GM18868 (cell line): ENCODE results near the gene GPATCH8.
A peak's percentile ranks its signal among the peaks of the same experiment; 100 is the strongest.

Experiments
- ATAC-seq: cut with Tn5 transposase; IDR thresholded peaks from one replicate; pipeline ENCODE4 v1.9.1; 2021; ENCODE audit warnings: mild to moderate bottlenecking, moderate library complexity; ENCODE audit not compliant: unreplicated experiment

GPATCH8 gene

GRCh38 chr17:44359458-44360143, 143.6 kb downstream of the GPATCH8 start:
- ATAC-seq: no peak

GRCh38 chr17:44359006-44359405, 144.2 kb downstream of the GPATCH8 start:
- no peak for ATAC-seq

GRCh38 chr17:44358066-44358465, 145.1 kb downstream of the GPATCH8 start:
- ATAC-seq: no peak

DNA sequence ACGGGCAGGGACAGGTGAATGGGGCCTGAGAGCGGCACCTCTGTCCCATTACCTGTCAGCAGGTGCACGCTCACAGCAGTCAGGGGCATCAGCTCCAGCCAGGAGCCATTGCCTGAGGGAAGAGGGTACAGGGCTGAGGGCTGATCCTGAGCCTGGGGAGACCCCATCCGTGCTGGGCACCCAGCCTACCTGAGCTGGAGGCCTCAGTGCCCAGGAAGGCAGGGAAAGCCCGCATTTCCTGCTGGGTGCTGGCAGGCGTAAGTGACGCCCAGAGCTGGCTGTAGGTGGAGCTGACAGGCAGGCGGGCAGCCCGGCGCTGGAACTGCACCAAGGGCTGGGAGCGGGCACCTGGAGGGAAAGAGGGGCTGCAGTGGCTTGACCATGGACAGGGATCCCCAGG, 147.0 kb downstream of the GPATCH8 start:
- no peak for ATAC-seq

DNA sequence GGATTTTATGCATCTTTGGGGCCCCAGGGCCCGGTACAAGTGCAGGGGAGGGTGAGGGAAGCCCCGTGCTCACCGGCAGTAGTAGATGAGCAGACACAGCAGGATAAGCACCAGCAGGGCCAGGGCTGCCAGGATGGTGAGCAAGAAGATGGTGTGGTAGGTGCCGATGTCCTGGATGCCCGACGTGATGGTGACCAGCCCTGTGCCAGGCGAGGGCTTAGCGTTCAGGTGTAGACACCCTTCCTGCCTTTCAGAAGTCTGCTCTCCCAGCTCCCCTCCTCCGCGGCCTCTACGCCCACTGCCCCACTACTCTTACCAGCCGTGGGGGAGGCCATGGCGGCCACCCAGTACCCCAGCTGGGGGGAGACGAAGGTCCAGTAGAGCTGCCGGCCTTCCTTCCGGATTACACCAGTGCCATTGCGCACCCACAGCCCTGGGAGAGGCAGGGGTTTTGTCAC, 147.5 kb downstream of the GPATCH8 start:
- no peak for ATAC-seq

- ATAC-seq: no peak
Measured at GRCh38 chr17:44354582-44355561, 148.3 kb downstream of the GPATCH8 start.

DNA sequence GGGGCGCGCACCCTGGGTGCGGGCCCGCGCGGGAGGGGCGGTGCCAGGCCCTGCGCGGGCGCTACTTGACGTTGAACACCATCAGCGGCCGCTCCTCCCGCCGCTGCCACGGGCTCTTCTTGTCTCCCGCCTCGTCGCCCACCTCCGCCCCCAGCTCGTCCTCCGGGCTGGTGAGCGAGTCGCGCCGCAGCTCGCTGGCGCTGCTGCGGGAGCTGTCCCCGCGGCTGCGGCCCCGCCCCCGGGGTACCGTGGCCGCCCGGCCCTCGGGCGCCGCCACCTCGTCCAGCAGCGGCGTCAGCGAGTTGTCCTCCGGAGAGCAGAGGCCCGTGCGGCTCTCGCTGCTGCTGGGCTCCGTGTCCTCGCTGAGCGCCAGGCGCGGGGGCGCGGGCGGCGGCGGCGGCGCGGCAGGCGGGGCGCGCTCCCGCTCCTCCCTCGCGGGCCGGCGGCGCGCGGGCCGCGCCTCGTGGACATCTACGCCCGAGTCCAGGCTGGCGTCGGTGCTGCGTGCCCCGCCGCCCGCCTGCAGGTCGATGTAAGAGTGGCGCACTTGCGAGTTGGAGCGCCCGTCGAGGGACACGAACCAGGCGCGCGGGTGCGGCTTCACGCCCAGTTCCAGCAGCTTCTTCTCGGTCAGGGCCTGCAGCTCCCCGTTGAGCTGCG, 149.4 kb downstream of the GPATCH8 start:
- ATAC-seq: no peak

- ATAC-seq: no peak
Measured at GRCh38 chr17:44352828-44353671, 150.2 kb downstream of the GPATCH8 start.

DNA sequence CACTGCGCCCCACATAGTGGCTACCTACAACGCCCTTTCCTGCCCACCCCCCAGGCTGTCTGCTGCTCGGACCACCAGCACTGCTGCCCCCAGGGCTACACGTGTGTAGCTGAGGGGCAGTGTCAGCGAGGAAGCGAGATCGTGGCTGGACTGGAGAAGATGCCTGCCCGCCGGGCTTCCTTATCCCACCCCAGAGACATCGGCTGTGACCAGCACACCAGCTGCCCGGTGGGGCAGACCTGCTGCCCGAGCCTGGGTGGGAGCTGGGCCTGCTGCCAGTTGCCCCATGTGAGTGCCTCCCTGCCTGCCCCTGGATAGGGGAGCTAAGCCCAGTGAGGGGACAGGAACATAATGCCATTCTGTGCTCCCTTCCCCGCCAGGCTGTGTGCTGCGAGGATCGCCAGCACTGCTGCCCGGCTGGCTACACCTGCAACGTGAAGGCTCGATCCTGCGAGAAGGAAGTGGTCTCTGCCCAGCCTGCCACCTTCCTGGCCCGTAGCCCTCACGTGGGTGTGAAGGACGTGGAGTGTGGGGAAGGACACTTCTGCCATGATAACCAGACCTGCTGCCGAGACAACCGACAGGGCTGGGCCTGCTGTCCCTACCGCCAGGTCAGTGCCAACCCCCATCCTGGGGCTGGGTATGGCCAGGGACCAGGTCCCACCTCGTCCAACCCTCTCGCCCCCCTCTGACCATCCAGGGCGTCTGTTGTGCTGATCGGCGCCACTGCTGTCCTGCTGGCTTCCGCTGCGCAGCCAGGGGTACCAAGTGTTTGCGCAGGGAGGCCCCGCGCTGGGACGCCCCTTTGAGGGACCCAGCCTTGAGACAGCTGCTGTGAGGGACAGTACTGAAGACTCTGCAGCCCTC, 151.0 kb downstream of the GPATCH8 start:
- ATAC-seq: no peak

- no peak for ATAC-seq
Measured at GRCh38 chr17:44351464-44351863, 151.7 kb downstream of the GPATCH8 start.

DNA sequence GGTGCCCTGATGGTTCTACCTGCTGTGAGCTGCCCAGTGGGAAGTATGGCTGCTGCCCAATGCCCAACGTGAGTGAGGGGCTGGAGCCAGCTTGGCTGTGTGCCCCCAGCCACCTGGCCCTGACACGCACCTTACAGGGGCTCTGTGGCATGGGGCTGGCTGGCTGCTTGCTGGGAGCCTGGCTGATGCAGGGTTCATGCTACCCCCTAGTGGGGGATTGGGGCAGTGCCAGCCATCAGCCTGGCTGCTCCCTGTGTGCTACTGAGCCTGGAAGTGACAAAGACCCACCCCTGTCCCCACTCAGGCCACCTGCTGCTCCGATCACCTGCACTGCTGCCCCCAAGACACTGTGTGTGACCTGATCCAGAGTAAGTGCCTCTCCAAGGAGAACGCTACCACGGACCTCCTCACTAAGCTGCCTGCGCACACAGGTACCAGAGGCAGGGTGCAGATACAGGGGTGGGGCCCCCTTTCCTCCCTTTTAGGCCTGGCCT, 152.4 kb downstream of the GPATCH8 start:
- no peak for ATAC-seq

GRCh38 chr17:44349553-44350070, 153.6 kb downstream of the GPATCH8 start:
- no peak for ATAC-seq

DNA sequence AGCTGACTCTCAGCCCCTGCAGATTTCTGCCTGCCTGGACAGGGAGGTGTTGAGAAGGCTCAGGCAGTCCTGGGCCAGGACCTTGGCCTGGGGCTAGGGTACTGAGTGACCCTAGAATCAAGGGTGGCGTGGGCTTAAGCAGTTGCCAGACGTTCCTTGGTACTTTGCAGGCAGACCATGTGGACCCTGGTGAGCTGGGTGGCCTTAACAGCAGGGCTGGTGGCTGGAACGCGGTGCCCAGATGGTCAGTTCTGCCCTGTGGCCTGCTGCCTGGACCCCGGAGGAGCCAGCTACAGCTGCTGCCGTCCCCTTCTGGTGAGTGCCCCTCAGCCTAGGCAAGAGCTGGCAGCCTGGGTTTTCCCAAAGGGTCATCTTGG, 154.2 kb downstream of the GPATCH8 start:
- ATAC-seq: no peak

DNA sequence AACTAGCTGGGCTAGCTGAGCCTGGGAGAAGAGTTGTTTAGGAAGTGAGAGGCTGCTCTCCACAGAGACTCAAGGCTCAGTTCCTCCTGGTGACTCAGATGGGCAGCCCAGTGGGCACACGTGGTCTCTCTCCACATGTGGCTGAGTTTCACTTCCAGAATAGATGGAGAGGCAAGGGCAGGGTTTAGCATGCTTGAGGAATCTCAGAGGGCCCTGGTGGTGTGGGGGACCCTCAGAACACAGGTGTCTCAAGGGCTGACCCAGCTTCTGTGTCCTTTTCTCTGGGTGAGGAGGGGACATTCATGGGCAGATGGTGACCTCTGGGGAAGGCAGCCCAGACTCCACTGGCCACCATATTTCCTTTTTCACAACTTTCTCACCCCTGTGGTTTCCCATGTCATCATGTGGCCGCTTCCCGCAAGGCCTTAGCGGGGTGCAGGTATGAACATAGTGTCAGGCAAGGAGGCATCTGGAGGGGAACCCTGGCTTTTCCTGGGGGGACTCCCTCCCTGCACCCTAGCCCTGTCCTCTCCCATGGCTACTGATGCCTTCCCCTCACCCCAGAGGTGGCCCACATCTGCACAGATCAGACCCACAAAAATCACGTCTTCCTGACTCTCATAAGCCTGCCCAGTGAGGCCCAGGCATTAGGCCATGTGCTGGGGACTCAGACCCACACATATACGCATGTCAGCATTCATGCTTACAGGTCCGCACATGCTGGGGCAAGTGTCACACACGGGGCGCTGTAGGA, 154.8 kb downstream of the GPATCH8 start:
- ATAC-seq: peak; percentile 66
